Measurements from ENCODE around the gene STK26. TPM values are rescaled to one million over a fixed set of nuclear protein-coding genes. Genes with fewer than 3 reads are reported as not detected.

Gene STK26
- total and polyA plus RNA-seq, 2 of the 4 experiments (the other 2 are of a cell fraction): 0.17 to 0.18 TPM

GRCh38 chrX:132043977-132044376 is 20.9 kb downstream of the STK26 start:
- no peak overlapping the region for H4K91ac ChIP-seq (ENCODE audit: insufficient read depth, low read depth, low read length)
- dilution Hi-C loops (cut with HindIII; ENCODE audit: low sequenced_read_pairs, unreplicated experiment): no loop called here
- H4K8ac ChIP-seq (ENCODE audit: low read depth in 2 of 2, low read length in 2 of 2): no peak overlapping the region
- H3K9me3 ChIP-seq (ENCODE audit: control insufficient read depth, insufficient read depth, low read length): no peaks in the 10 kb centered on the region
- H3K56ac ChIP-seq (ENCODE audit: extremely low read depth, insufficient read depth, low read length): no peak overlapping the region
- H3K27me3 ChIP-seq (ENCODE audit: control insufficient read depth, insufficient read depth, low read length): peaks cover 1% of the 10 kb centered on the region; the same call in 1 of the 2 replicates
- H3K27ac ChIP-seq (ENCODE audit: insufficient read depth, low read length): no peak overlapping the region
- in situ Hi-C loops (cut with MboI; ENCODE audit: low sequenced_read_pairs): no loop called here
- WGBS, 2 experiments (ENCODE audit: extremely low coverage in 2 of 2, insufficient read length in 1 of 2): no CpG with 5 or more reads among the region's 2 CpGs
- no peaks in the 10 kb centered on the region for H3K9me1 ChIP-seq (ENCODE audit: insufficient read depth, low read length)
- H3K18ac ChIP-seq (ENCODE audit: low read depth, low read length): no peak overlapping the region
- H3K4ac ChIP-seq (ENCODE audit: low read depth, low read length): no peak overlapping the region
- no peak overlapping the region for H2BK15ac ChIP-seq (ENCODE audit: low read depth, low read length)
- ChIA-PET CTCF (no interaction called here), POLR2A (ENCODE audit: unreplicated experiment) (no interaction called here)
- H3K4me1 ChIP-seq (ENCODE audit: control insufficient read depth, insufficient read depth, low read length): no peaks in the 10 kb centered on the region
- TF ChIP-seq SMC3 (IDR thresholded peaks at IDR 0.05; ENCODE audit: low read depth, low read length): no peak
- no peak for TF ChIP-seq NFE2L2 (IDR thresholded peaks at IDR 0.05; ENCODE audit: low read depth, low read length)
- TF ChIP-seq CTCF (conservative IDR thresholded peaks at IDR 0.05; ENCODE audit: low read depth, low read length): no peak
- TF ChIP-seq MAZ (IDR thresholded peaks at IDR 0.05; ENCODE audit: borderline replicate concordance, low read depth, low read length): no peak
- TF ChIP-seq MAFK (IDR thresholded peaks at IDR 0.05; ENCODE audit: low read depth, low read length): no peak
- TF ChIP-seq CHD1 (IDR thresholded peaks at IDR 0.05; ENCODE audit: low read depth, low read length): no peak
- TF ChIP-seq POLR2A (IDR thresholded peaks at IDR 0.05; ENCODE audit: low read depth, low read length): no peak
- no peak for TF ChIP-seq CEBPB (IDR thresholded peaks at IDR 0.05; ENCODE audit: low read depth, low read length)
- no peak for TF ChIP-seq BHLHE40 (IDR thresholded peaks at IDR 0.05; ENCODE audit: low read depth, low read length)
- no peak for TF ChIP-seq USF2 (IDR thresholded peaks at IDR 0.05; ENCODE audit: low read depth, low read length)
- TF ChIP-seq RAD21 (IDR thresholded peaks at IDR 0.05; ENCODE audit: low read length): no peak
- TF ChIP-seq FOS (IDR thresholded peaks at IDR 0.05; ENCODE audit: low read depth, low read length): no peak
- TF ChIP-seq MXI1 (IDR thresholded peaks at IDR 0.05; ENCODE audit: borderline replicate concordance, low read depth, low read length): no peak
- TF ChIP-seq RFX5 (IDR thresholded peaks at IDR 0.05; ENCODE audit: low read depth, low read length): no peak
- TF ChIP-seq ELK1 (IDR thresholded peaks at IDR 0.05; ENCODE audit: borderline replicate concordance, low read depth, low read length): no peak
- TF ChIP-seq RCOR1 (IDR thresholded peaks at IDR 0.05; ENCODE audit: insufficient replicate concordance, low read length): no peak
- no peak for ATAC-seq (ENCODE audit: low read depth)
- no peak overlapping the region for H3K4me3 ChIP-seq (ENCODE audit: insufficient read depth, low read depth, low read length)
- BruUV-seq (replicated peaks): no TSS peak
- no peaks in the 10 kb centered on the region for H3K36me3 ChIP-seq (ENCODE audit: control insufficient read depth, insufficient read depth, low read length)
- no peak overlapping the region for H2AFZ ChIP-seq (replicated peaks; ENCODE audit: low read length, poor library complexity)
- no peak overlapping the region for H2BK20ac ChIP-seq (ENCODE audit: low read depth, low read length)
- no peak overlapping the region for H3K23ac ChIP-seq (ENCODE audit: low read depth, low read length)
- H3K79me1 ChIP-seq (ENCODE audit: low read depth in 1 of 2, low read length in 2 of 2): no peaks in the 10 kb centered on the region
- no peak overlapping the region for H2AK5ac ChIP-seq (ENCODE audit: low read depth, low read length)
- DNase-seq: no peak
- no peak overlapping the region for H2AK9ac ChIP-seq (replicated peaks; ENCODE audit: low read depth, low read length, poor library complexity)
- intact Hi-C loops (cut with micrococcal nuclease): no loop called here
- no peak overlapping the region for H2BK120ac ChIP-seq (ENCODE audit: low read depth, low read length)
- no peak overlapping the region for H2BK5ac ChIP-seq (ENCODE audit: low read depth, low read length, poor library complexity, severe bottlenecking)
- no peak overlapping the region for H4K5ac ChIP-seq (ENCODE audit: low read depth, low read length)
- no peak overlapping the region for H3K14ac ChIP-seq (replicated peaks; ENCODE audit: low read depth, low read length)
- no peak overlapping the region for H3K4me2 ChIP-seq (ENCODE audit: low read depth, low read length)
- H4K20me1 ChIP-seq (ENCODE audit: insufficient read depth, low read length): no peaks in the 10 kb centered on the region
- no peak overlapping the region for H3K9ac ChIP-seq (ENCODE audit: low read depth, low read length)
